SW480 (cell line): ENCODE results near the gene PMS1.
"Not testable (repeated sequence)": the region's sequence is repeated elsewhere in the genome, so short reads cannot be mapped to it uniquely, and the experiment has no call there.

Source experiments
- DNase-seq: peaks from one replicate; pipeline ENCODE4 v3.0.0-alpha.2; 2016; ENCODE audit warnings: low spot score

Gene PMS1

DNA sequence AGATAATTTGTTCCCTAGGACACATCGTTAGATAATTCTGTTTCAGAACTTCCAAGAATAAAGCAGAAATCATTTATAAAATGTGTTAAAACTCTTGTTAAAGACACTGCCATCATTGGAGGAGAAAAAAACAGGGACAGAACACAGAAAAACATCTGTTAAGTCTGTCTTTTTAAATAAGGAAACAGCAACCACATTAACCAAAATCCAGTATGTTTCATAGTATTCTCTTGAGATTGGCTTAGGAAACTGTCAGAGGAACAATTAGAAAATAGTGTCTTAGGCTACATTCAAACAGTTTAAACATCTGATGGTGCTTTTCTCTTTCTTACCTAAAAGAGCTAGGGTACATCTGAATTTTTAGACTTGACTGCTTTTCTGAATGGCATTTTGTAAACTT, 81.6 kb downstream of the PMS1 start:
- no peak for DNase-seq

GRCh38 chr2:189866296-189866695, 82.0 kb downstream of the PMS1 start:
- no peak for DNase-seq

DNA sequence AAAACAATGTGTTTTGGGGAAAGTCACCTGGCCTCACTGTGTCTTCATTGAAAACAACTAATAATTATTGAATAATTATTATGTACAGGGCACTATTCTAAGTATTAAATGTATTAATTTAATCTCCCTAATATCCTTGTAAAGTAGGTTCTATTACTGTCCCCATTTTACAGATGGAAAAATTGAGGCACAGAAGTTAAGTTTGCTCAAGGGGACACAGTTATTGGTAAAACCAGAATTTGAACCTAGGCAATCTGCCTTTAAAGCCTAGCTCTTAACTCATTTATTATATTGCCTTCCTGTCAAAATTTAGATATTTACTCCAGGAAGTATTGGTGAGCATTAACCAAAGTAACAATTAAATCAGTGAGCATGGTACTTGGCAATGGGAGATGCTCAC, 84.6 kb downstream of the PMS1 start:
- no peak for DNase-seq

DNA sequence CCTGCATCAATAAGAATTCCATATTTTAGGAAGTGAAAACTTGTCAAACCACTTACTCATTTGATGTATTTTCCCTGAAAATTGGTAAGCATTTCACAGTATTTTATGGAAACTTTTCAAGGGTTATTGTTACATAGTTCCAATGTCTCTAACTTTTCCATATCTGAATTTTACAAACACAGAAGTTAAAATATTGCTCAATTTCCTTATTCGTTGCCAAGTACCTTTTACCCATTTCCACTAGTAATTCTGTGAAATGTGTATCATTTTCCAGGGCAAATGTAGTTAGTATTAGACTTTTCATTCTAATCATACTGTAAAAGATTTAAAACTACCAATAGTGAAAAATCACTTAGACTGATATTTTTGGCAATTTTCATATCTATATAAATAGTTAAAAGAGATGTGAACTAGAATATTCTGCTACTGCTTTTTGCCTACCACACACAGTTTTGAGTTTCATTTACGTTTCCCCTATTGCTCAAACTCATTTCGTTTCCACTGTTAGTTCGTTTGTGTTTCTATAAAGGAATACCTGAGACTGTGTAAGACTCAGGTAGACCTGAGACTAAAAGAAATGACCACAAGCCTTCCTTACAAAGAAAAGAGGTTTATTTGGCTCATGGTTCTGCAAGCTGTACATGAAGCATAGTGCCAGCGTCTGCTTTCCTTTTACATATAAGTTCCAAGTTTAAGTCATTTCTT, 86.3 kb downstream of the PMS1 start:
- DNase-seq, result no peak

DNA sequence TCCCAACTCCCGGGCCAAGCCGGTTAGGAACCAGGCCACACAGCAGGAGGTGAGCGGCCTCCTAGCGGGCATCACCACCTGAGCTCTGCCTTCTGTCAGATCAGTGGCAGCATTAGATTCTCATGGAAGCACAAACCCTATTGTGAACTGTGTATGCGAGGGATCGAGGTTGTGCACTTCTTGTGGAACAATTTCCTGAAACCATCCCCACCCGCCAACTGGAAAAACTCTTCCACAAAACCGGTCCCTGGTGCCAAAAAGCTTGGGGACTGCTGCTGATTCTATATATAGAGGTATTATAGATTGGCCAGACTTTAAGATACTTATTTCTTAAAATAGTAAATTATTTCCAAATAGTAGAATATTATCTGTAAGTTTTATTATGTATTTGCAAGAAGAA, 89.4 kb downstream of the PMS1 start:
- DNase-seq, result no peak

DNA sequence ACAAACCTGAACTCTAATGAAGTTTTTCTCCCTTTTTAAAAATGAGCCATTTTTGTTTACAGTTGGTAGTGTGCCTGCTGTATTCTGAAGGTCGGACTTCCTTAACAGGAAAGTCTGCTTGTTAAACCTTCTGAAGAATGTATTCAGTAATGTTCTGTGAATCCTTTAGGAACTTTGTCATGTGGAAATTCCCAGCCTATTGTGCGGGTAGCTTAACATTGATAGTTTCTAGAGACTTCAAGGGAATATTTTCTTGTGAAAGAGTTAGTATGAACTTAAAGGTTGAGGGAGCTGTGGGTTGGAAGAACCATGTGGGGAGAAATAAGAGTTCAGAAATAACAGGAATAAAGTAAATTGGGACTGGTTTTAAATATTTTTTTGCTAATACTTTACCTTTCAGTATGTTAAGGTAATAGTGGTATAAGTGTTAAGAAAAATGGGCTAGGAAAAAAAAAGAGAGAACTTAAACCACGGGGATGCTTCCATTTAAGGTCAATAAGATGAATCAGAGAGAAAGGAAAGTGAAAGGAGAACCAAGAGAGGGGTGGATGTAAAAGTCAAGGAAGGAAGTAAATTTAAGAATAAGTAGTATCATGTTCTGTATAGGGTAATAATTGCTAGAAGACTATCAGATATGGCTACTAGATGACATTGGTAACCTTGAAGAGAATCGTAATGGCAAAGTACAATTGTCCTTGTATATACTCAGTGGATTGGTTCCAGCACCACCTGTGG, 90.5 kb downstream of the PMS1 start:
- DNase-seq, result no peak

DNA sequence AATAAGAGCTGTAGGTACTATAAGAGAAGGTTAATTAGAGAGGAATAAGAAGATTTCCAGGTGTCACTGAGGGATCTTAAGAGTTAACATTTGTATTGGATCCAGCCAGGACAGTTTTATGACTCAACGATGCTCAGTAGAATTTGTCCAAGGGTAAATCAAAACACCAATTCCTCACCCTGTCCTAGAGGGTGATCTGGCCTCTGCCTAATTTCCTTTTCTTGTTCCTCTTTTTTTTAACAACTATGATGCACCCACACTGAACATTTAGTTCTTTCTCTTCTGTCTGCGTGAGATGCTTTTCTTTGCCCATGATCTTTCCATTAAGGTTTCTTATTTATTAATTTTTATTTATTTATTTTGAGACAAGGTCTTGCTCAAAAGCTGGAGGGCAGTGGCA, 92.0 kb downstream of the PMS1 start:
- no peak for DNase-seq

DNA sequence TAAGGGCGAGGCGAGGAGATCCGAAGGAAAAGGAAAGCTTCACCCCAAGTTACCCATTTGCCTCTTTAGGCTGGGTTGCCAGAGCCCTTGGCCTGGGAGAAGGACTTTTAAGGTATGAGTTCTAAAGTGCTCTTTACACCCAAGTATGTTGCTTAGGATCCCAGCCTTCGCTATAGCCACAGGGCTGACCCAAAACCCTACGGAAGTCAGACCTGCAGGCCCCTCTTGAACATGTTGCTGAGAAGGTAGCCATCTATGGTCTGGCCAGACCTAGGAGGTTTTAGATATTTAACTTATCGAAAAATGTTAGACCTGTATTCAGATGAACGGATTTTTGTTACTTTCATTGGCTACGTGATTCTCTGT, 95.4 kb downstream of the PMS1 start:
- DNase-seq, result no peak

GRCh38 chr2:189880429-189880828, 96.2 kb downstream of the PMS1 start:
- no peak for DNase-seq

DNA sequence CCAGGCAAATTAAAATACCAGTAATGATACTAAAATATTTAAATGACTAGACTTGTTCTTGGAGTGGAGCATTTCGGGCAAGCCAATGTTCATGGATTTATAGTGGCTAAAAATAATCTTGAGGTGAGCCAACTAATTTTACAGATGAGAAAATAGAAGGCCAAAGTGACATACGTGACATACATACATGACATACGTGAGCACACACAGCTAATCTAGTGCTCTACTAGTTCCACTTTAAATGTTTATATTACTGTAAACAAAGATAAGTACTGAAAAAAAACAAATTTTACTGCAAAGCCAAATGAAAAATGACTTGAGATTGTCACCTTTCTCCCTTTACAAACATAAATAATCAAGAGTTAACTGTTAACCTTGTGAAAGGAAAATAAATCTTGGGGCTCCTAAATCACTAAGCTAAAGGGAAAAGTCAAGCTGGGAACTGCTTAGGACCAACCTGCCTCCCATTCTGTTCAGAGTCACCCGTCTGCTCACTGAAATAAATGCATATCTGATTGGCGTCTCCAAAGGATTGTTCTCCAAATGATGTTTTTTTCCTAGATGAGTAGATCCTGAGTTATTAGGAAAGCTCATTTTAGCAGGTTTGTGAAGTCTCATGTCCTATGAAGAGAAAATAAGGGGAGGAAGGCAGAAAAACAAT, 96.7 kb downstream of the PMS1 start:
- no peak for DNase-seq

DNA sequence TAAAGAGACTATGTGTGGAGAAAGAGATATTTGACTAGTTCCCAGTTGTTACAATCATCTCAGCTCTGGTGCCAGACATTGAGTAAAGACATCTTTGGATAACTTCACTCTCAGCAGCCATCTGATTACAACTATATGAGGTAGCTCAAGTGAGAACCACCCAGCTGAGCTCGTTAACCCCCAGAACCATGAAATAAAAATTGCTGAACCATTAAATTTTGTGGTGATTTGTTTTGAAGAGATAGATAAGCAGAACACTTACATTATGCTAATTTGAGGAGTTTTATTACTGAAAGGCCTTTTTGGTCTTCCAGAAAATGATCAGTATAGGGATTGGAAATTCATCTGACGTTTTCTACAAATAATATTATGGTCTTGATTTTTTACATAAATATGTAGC, 101.1 kb downstream of the PMS1 start:
- no peak for DNase-seq

- not testable (repeated sequence) for DNase-seq
Observed at GRCh38 chr2:189892546-189893294, 108.5 kb downstream of the PMS1 start.

DNA sequence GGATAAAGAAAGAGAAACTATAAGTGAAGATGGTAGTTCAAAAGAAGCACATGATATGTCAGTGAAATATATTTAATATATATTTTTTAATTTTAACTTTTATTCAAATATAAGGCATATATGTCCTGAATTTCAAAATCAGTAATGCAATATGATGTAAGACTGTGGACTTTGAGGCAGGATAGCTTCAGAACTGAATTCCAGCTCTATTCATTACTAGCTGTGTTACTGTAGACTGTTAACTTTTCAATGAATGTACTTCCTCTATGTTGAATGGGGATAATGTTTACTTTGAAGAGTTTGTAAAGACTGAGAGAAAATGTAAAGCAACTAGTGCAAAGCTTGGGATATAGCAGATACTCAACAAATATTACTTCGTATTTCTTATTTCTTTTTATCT, 112.6 kb downstream of the PMS1 start:
- no peak for DNase-seq

GRCh38 chr2:189899101-189899500, 114.9 kb downstream of the PMS1 start:
- DNase-seq, result no peak

DNA sequence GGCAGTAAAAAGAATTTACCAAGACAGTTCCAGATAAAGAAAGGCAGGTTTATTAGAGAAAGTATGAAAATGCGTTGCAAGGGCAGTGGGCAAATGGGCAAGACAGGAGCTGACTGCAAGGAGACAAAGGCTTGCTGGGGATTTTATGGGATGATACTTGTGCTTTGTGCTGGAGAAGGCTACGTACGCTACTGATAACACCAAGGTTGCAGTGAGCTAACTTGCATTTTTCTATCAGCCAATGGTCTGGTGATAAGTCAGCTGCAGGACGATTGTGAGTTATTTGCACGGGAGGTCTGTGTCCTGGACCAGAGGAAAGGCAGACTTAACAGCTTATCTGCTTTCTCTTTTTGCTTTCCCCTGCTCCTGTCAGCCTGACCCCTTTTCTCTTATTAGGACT, 116.5 kb downstream of the PMS1 start:
- no peak for DNase-seq

DNA sequence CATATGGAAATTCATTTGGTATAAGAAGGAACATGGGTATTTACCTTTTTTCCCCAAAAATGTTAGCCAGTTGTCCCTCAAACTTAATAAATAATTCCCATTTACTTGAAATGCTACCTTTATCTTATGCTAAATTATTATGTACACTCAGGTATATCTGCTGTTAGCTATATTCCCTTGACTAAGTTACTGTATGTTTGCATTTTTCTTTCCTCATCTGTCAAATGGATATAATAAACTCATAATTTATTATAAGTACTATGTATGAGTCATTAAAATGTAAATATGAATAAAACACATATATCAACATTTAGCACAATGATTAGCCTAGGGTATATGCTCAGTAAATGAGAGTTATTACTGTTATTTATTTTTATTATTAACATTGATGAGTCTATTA, 117.4 kb downstream of the PMS1 start:
- no peak for DNase-seq

DNA sequence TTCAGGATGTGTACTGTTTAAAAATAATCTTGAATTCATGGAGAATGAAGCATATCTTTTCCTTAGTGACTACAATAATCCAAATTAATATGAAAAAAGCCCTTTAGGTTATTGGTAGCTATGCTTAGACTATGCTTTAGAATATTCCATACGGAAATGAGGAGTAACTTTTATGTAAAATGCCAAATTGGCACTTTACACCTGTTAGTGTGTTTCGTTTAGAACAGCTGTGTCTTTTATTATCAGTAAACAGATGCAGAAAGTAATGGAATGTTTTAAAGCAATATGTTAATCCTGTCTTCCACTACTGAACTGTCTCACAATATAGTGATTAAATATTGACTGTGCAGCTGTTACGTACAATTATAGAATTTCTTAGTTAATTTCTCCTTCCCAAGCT, 129.6 kb downstream of the PMS1 start:
- no peak for DNase-seq

DNA sequence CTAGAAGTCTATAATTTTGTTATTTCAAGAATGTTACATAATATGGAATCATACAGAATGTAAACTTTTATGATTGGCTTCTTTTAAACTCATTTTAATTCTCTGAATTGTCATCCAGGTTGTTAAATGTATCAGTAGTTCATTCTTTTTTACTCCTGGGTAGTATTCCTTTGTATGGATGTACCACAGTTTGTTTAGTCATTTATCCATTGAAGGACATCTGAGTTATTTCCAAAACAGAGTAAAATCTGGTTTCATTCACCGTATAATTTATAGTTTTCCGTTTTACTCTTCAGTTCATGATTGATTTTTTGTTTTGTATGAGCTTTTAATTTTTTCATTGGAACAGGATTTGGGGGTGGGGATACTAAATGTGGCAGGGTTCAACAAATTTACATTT, 132.4 kb downstream of the PMS1 start:
- no peak for DNase-seq
